Measurements from ENCODE around the gene ITIH5.

ITIH5 gene

DNA sequence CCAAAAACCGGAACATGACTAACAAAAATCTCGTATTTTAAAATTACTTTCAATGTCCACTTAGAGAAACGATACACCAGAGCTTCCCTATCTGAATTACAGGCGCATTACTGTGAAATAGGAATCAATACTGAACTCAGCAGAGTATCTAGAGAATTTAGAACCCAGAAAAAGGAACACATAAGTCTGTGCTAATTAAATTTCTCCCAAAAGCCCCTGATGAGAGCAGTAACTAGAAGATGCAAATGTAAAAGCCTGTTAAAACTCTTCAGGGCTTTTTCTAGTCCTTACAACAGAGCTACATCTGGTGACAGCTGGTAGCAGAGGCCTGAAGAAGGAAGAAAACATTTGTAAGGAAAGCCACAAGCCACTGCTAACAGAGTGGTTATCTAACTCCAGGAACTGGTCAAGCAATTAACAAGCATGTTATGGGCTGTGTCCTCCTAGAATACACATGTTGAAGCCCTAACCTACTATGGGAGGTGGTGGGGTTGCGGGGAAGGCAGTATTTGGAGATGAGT is 24.2 kb downstream of the ITIH5 start:
- H2AFZ ChIP-seq (ENCODE audit: low read length): no peak overlapping the region
- H3K4ac ChIP-seq (ENCODE audit: low read length): no peak overlapping the region
- no peak overlapping the region for H3K9ac ChIP-seq (ENCODE audit: low read depth, low read length, poor library complexity)
- H3K9me3 ChIP-seq (replicated peaks in 1 of 2; ENCODE audit: control insufficient read depth in 2 of 2, insufficient read depth in 1 of 2, low read depth in 1 of 2, low read length in 2 of 2): peaks cover 0 to 2% of the 10 kb centered on the region in 2 donors
- no peak overlapping the region for H2BK12ac ChIP-seq (ENCODE audit: low read length)
- H4K91ac ChIP-seq (ENCODE audit: low read depth, low read length, poor library complexity): no peak overlapping the region
- no peaks in the 10 kb centered on the region for H3K27me3 ChIP-seq (ENCODE audit: control insufficient read depth in 3 of 3, insufficient read depth in 3 of 3, low read depth in 1 of 3, low read length in 3 of 3)
- DNase-seq (ENCODE audit: low spot score): no peak
- H3K4me1 ChIP-seq (ENCODE audit: control insufficient read depth in 2 of 2, insufficient read depth in 1 of 2, low read depth in 1 of 2, low read length in 2 of 2): no peaks in the 10 kb centered on the region
- no peak overlapping the region for H3K14ac ChIP-seq (ENCODE audit: low read length)
- no peak overlapping the region for H2BK15ac ChIP-seq (ENCODE audit: low read length)
- no CpG with 5 or more reads among the region's 5 CpGs for whole genome bisulfite sequencing, 2 donors (ENCODE audit: extremely low coverage in 2 of 2, insufficient read length in 2 of 2, insufficient replicate concordance in 1 of 2)
- no peak overlapping the region for H2AK5ac ChIP-seq (ENCODE audit: low read depth, low read length)
- no peak overlapping the region for H4K8ac ChIP-seq (ENCODE audit: low read depth, low read length)
- H2BK5ac ChIP-seq (ENCODE audit: low read length): no peak overlapping the region
- no peak overlapping the region for H3K23ac ChIP-seq (ENCODE audit: low read depth, low read length, poor library complexity)
- no peaks in the 10 kb centered on the region for H3K79me1 ChIP-seq (ENCODE audit: low read depth, low read length)
- H3K27ac ChIP-seq (replicated peaks; ENCODE audit: low read length): no peak overlapping the region
- no peaks in the 10 kb centered on the region for H3K36me3 ChIP-seq (replicated peaks in 1 of 2; ENCODE audit: control insufficient read depth in 2 of 2, insufficient read depth in 2 of 2, low read length in 2 of 2)
- no peak overlapping the region for H3K4me2 ChIP-seq (ENCODE audit: insufficient read depth, low read length, poor library complexity, severe bottlenecking)
- H2BK120ac ChIP-seq (ENCODE audit: low read depth, low read length): no peak overlapping the region
- no peak overlapping the region for H3K4me3 ChIP-seq (ENCODE audit: low read length in 2 of 2)
- H3K18ac ChIP-seq (ENCODE audit: low read length): no peak overlapping the region

DNA sequence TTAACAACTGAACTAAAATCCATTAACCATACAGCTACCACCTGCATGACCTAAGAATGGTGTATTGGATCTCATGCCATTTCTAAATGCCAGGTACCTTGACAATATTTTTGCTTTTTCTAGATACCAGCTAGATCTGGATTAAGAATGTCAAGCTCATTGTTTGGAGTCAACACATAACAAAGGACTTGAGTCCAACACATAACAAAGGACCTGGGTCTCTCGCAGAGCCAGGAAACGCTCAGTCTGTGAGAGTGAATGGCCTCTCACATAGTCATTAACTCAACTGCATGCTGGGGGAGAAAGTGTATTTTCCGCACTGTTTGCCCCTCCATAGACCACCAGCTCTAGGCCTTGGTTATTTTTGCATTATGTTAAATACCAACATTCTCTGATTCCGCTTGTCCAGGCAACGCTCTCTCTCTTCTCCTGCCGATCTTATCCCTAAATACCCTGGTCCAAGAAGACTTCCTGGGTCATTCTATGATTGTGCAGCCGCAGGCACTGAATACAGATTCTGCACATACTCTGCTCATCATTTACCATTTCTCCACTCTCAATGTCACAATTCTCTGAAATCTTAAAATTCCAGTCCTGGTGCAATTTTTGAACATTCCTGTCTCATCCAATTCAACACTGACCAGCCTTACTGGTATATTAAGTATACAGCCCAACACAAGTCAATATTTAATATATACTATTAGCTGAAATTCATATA is 31.2 kb downstream of the ITIH5 start:
- no peaks in the 10 kb centered on the region for H3K36me3 ChIP-seq (replicated peaks in 1 of 2; ENCODE audit: control insufficient read depth in 2 of 2, insufficient read depth in 2 of 2, low read length in 2 of 2)

DNA sequence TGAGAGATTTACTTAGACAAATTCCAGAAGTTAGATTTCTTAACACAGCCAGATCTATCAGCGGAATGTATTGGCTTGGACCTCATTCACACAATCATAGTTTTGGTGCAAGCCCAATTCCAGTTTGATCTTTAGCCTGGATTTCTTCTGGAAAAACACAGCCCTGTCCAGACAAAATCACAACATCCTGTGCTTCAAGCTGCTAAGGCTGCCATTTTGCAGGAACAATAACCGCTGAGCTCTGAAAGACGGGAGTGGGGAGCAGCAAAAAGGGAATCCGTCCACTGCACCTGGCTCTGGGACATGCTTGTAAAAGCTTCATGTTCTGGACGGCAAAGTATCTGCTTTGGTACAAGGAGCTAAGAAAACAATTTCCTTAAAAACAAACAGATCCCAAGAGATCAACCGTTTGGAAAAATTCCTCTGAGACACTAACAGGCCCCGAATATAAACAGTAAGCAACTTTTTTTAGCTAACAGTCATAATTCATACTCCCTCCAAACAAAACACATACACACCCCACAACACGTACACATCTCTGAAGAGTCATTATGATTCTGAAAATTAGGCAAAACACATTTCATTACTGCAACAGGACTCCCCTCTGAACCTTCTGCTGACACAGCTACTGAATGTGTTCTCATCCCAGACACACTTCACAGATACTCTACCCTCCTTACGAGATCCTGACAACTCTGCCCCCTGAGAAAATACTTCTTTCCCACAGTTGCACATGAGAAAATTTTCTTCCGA is 32.4 kb downstream of the ITIH5 start:
- no peak overlapping the region for H3K4me3 ChIP-seq (ENCODE audit: low read length in 2 of 2)
- no peak overlapping the region for H2BK120ac ChIP-seq (ENCODE audit: low read depth, low read length)
- H3K9ac ChIP-seq (ENCODE audit: low read depth, low read length, poor library complexity): no peak overlapping the region
- no peak overlapping the region for H3K23ac ChIP-seq (ENCODE audit: low read depth, low read length, poor library complexity)
- no peak overlapping the region for H4K8ac ChIP-seq (ENCODE audit: low read depth, low read length)
- H3K18ac ChIP-seq (ENCODE audit: low read length): no peak overlapping the region
- H3K14ac ChIP-seq (ENCODE audit: low read length): no peak overlapping the region
- H3K27me3 ChIP-seq (ENCODE audit: control insufficient read depth in 3 of 3, insufficient read depth in 3 of 3, low read depth in 1 of 3, low read length in 3 of 3): no peaks in the 10 kb centered on the region
- H3K79me1 ChIP-seq (ENCODE audit: low read depth, low read length): no peaks in the 10 kb centered on the region
- no peak overlapping the region for H2BK12ac ChIP-seq (ENCODE audit: low read length)
- H2BK15ac ChIP-seq (ENCODE audit: low read length): no peak overlapping the region
- H3K4me2 ChIP-seq (ENCODE audit: insufficient read depth, low read length, poor library complexity, severe bottlenecking): no peak overlapping the region
- H4K91ac ChIP-seq (ENCODE audit: low read depth, low read length, poor library complexity): no peak overlapping the region
- DNase-seq (ENCODE audit: low spot score): no peak
- 100% methylated on average over 1 of the region's 10 CpGs; no CpG with 5 or more reads in 1 of the 2 donors for WGBS, 2 donors (ENCODE audit: extremely low coverage in 2 of 2, insufficient read length in 2 of 2, insufficient replicate concordance in 1 of 2)
- no peaks in the 10 kb centered on the region for H3K36me3 ChIP-seq (replicated peaks in 1 of 2; ENCODE audit: control insufficient read depth in 2 of 2, insufficient read depth in 2 of 2, low read length in 2 of 2)
- peak overlapping the region; percentile 10 for H2AFZ ChIP-seq (ENCODE audit: low read length)
- no peak overlapping the region for H3K27ac ChIP-seq (replicated peaks; ENCODE audit: low read length)
- peaks cover 0 to 2% of the 10 kb centered on the region in 2 donors for H3K9me3 ChIP-seq (replicated peaks in 1 of 2; ENCODE audit: control insufficient read depth in 2 of 2, insufficient read depth in 1 of 2, low read depth in 1 of 2, low read length in 2 of 2)
- no peak overlapping the region for H2BK5ac ChIP-seq (ENCODE audit: low read length)
- H3K4me1 ChIP-seq (ENCODE audit: control insufficient read depth in 2 of 2, insufficient read depth in 1 of 2, low read depth in 1 of 2, low read length in 2 of 2): peaks cover 3 to 4% of the 10 kb centered on the region in 2 donors
- no peak overlapping the region for H3K4ac ChIP-seq (ENCODE audit: low read length)
- no peak overlapping the region for H2AK5ac ChIP-seq (ENCODE audit: low read depth, low read length)

More for the DNA sequence above, 31.2 kb downstream of the ITIH5 start:
- H2BK12ac ChIP-seq (ENCODE audit: low read length): no peak overlapping the region
- peak overlapping the region; percentile 37 for H3K4me2 ChIP-seq (ENCODE audit: insufficient read depth, low read length, poor library complexity, severe bottlenecking)
- DNase-seq (ENCODE audit: low spot score): peak; percentile 9
- no peak overlapping the region for H2AK5ac ChIP-seq (ENCODE audit: low read depth, low read length)
- H3K4me3 ChIP-seq (ENCODE audit: low read length in 2 of 2): peak overlapping the region in 1 of 2 donors; percentile 4
- no CpG with 5 or more reads among the region's 7 CpGs for WGBS, 2 donors (ENCODE audit: extremely low coverage in 2 of 2, insufficient read length in 2 of 2, insufficient replicate concordance in 1 of 2)
- no peak overlapping the region for H3K4ac ChIP-seq (ENCODE audit: low read length)
- no peak overlapping the region for H3K9ac ChIP-seq (ENCODE audit: low read depth, low read length, poor library complexity)
- peak overlapping the region; percentile 83 for H2AFZ ChIP-seq (ENCODE audit: low read length)
- H2BK120ac ChIP-seq (ENCODE audit: low read depth, low read length): no peak overlapping the region
- no peak overlapping the region for H3K23ac ChIP-seq (ENCODE audit: low read depth, low read length, poor library complexity)
- H2BK15ac ChIP-seq (ENCODE audit: low read length): no peak overlapping the region
- H2BK5ac ChIP-seq (ENCODE audit: low read length): no peak overlapping the region
- no peak overlapping the region for H3K14ac ChIP-seq (ENCODE audit: low read length)
- H3K79me1 ChIP-seq (ENCODE audit: low read depth, low read length): no peaks in the 10 kb centered on the region
- H3K18ac ChIP-seq (ENCODE audit: low read length): no peak overlapping the region
- no peaks in the 10 kb centered on the region for H3K27me3 ChIP-seq (ENCODE audit: control insufficient read depth in 3 of 3, insufficient read depth in 3 of 3, low read depth in 1 of 3, low read length in 3 of 3)
- H3K9me3 ChIP-seq (replicated peaks in 1 of 2; ENCODE audit: control insufficient read depth in 2 of 2, insufficient read depth in 1 of 2, low read depth in 1 of 2, low read length in 2 of 2): peaks cover 0 to 2% of the 10 kb centered on the region in 2 donors
- H3K27ac ChIP-seq (replicated peaks; ENCODE audit: low read length): no peak overlapping the region
- peaks cover 3 to 4% of the 10 kb centered on the region in 2 donors for H3K4me1 ChIP-seq (ENCODE audit: control insufficient read depth in 2 of 2, insufficient read depth in 1 of 2, low read depth in 1 of 2, low read length in 2 of 2)
- H4K91ac ChIP-seq (ENCODE audit: low read depth, low read length, poor library complexity): no peak overlapping the region
- H4K8ac ChIP-seq (ENCODE audit: low read depth, low read length): no peak overlapping the region

DNA sequence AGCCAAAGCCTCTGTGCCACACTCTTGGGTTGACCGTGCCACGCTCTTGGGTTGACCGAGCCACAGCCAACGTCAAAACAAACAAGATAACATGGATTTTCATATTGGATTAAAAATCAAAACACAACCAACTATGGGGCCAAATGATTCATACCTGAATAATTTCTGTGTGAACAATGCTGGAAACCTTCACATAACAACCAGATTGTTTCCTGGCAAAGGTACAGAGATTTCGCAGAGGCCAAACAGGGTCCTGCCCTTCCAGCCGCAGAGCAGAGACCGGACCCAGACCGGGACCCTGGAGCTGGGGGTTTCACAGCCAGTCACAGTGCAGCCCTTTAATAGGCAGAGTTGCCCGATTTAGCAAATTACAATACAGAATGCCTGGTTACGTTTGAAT is 40.5 kb downstream of the ITIH5 start:
- H2BK12ac ChIP-seq (ENCODE audit: low read length): no peak overlapping the region
- no peak overlapping the region for H4K91ac ChIP-seq (ENCODE audit: low read depth, low read length, poor library complexity)
- H3K4me1 ChIP-seq (ENCODE audit: control insufficient read depth in 2 of 2, insufficient read depth in 1 of 2, low read depth in 1 of 2, low read length in 2 of 2): peaks cover 0 to 2% of the 10 kb centered on the region in 2 donors
- no peaks in the 10 kb centered on the region for H3K79me1 ChIP-seq (ENCODE audit: low read depth, low read length)
- no peak overlapping the region for H3K27ac ChIP-seq (replicated peaks; ENCODE audit: low read length)
- DNase-seq (ENCODE audit: low spot score): no peak
- H2AFZ ChIP-seq (ENCODE audit: low read length): no peak overlapping the region
- no peak overlapping the region for H3K18ac ChIP-seq (ENCODE audit: low read length)
- no peak overlapping the region for H3K4me2 ChIP-seq (ENCODE audit: insufficient read depth, low read length, poor library complexity, severe bottlenecking)
- H3K4ac ChIP-seq (ENCODE audit: low read length): no peak overlapping the region
- no peak overlapping the region for H2AK5ac ChIP-seq (ENCODE audit: low read depth, low read length)
- H3K9me3 ChIP-seq (replicated peaks in 1 of 2; ENCODE audit: control insufficient read depth in 2 of 2, insufficient read depth in 1 of 2, low read depth in 1 of 2, low read length in 2 of 2): peaks cover 0 to 3% of the 10 kb centered on the region in 2 donors
- H3K14ac ChIP-seq (ENCODE audit: low read length): no peak overlapping the region
- no peak overlapping the region for H2BK120ac ChIP-seq (ENCODE audit: low read depth, low read length)
- H3K9ac ChIP-seq (ENCODE audit: low read depth, low read length, poor library complexity): no peak overlapping the region
- H3K27me3 ChIP-seq (ENCODE audit: control insufficient read depth in 3 of 3, insufficient read depth in 3 of 3, low read depth in 1 of 3, low read length in 3 of 3): no peaks in the 10 kb centered on the region
- H2BK15ac ChIP-seq (ENCODE audit: low read length): no peak overlapping the region
- H3K36me3 ChIP-seq (replicated peaks in 1 of 2; ENCODE audit: control insufficient read depth in 2 of 2, insufficient read depth in 2 of 2, low read length in 2 of 2): no peaks in the 10 kb centered on the region
- WGBS, 2 donors (ENCODE audit: extremely low coverage in 2 of 2, insufficient read length in 2 of 2, insufficient replicate concordance in 1 of 2): no CpG with 5 or more reads among the region's 10 CpGs
- H3K4me3 ChIP-seq (ENCODE audit: low read length in 2 of 2): no peak overlapping the region
- H4K8ac ChIP-seq (ENCODE audit: low read depth, low read length): no peak overlapping the region
- no peak overlapping the region for H3K23ac ChIP-seq (ENCODE audit: low read depth, low read length, poor library complexity)
- H2BK5ac ChIP-seq (ENCODE audit: low read length): no peak overlapping the region

Measured in neuronal stem cell (in vitro differentiated cells).